ENCODE measurements around the gene SGSM2. TPM values are rescaled to one million over a fixed set of nuclear protein-coding genes. Genes with fewer than 3 reads are reported as not detected.

The SGSM2 gene
- total and polyA plus RNA-seq, 4 donors, result 24.9 to 173 (median 67.8) TPM

GRCh38 chr17:2410951-2411350 lies 73.7 kb downstream of the SGSM2 start:
- H3K27ac ChIP-seq (ENCODE audit: low read depth in 1 of 2, low read length in 2 of 2), result no peak overlapping the region
- no peaks in the 10 kb centered on the region for H3K36me3 ChIP-seq (ENCODE audit: control insufficient read depth in 1 of 2, insufficient read depth in 2 of 2, low read length in 1 of 2)
- no peak overlapping the region for H3K4me3 ChIP-seq (ENCODE audit: low read length in 2 of 2)
- no peaks in the 10 kb centered on the region for H3K27me3 ChIP-seq (ENCODE audit: control insufficient read depth in 1 of 2, insufficient read depth in 2 of 2, low read length in 1 of 2)
- 89 to 91% methylated on average over 7 of the region's 7 CpGs for WGBS, 2 donors
- DNase-seq, result no peak
- intact Hi-C loops (cut with DNase I), result loop anchor here in 1 of 2 donors (10.0 kb wide), 1 partner anchor 76 kb away; the partner anchor contains the start of genes SGSM2 and TSR1
- H3K9me3 ChIP-seq (ENCODE audit: control insufficient read depth, low read length), result no peaks in the 10 kb centered on the region
- no peak for ATAC-seq (ENCODE audit: low FRiP score)
- H3K4me1 ChIP-seq (ENCODE audit: control insufficient read depth in 1 of 2, insufficient read depth in 2 of 2, low read length in 2 of 2), result no peaks in the 10 kb centered on the region

GRCh38 chr17:2412561-2413021 lies 75.3 kb downstream of the SGSM2 start:
- Histone ChIP-seq H3K9me3 (ENCODE audit: control insufficient read depth, low read length) (no peaks in the 10 kb centered on the region), H3K27me3 (ENCODE audit: control insufficient read depth in 1 of 2, insufficient read depth in 2 of 2, low read length in 1 of 2) (no peaks in the 10 kb centered on the region), H3K4me3 (ENCODE audit: low read length in 2 of 2) (no peak overlapping the region), H3K4me1 (ENCODE audit: control insufficient read depth in 1 of 2, insufficient read depth in 2 of 2, low read length in 2 of 2) (no peaks in the 10 kb centered on the region), H3K36me3 (ENCODE audit: control insufficient read depth in 1 of 2, insufficient read depth in 2 of 2, low read length in 1 of 2) (no peaks in the 10 kb centered on the region), H3K27ac (ENCODE audit: low read depth in 1 of 2, low read length in 2 of 2) (peak overlapping the region in 1 of 2 donors; percentile 35)
- 0 to 3% methylated on average over 2 of the region's 2 CpGs for WGBS, 2 donors
- intact Hi-C loops (cut with DNase I), result loop anchor here in 1 of 2 donors (10.0 kb wide), 1 partner anchor 78 kb away; the partner anchor contains the start of genes SGSM2 and TSR1
- DNase-seq (no peak), ATAC-seq (ENCODE audit: low FRiP score) (peak; percentile 79)

DNA sequence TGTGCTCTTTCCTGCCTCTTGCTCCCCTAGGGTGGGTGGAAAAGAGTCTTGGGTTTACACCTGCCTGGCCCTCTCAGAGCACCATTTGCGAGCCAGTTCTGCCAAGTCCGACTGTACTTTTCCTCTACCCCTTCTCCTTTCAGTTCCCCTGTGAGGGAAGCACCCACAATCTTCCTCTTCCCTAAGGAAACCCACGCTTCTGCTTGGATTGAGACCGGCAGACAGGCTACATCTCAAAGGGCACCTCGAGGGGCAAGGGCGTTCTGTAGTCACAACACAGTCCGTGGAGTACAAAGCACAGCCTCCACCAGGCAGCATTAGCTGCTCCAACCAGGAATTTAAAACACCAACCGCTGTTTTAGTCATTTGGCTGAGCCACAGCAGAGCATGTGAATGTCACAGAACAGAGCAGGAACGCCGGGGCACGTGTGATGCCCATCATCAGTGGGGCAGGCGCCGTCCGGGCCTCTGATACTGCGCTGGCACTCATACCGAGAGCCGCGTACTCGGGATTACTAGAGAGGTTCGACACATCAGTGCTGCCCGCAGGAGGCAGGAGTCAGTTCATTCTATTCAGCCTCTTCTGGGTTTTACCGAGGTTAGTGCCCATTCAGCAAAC lies 77.3 kb downstream of the SGSM2 start:
- no peak overlapping the region for H3K27ac ChIP-seq (ENCODE audit: low read depth in 1 of 2, low read length in 2 of 2)
- no peaks in the 10 kb centered on the region for H3K9me3 ChIP-seq (ENCODE audit: control insufficient read depth, low read length)
- no peaks in the 10 kb centered on the region for H3K27me3 ChIP-seq (ENCODE audit: control insufficient read depth in 1 of 2, insufficient read depth in 2 of 2, low read length in 1 of 2)
- ATAC-seq (ENCODE audit: low FRiP score) (no peak), DNase-seq (no peak)
- H3K4me1 ChIP-seq (ENCODE audit: control insufficient read depth in 1 of 2, insufficient read depth in 2 of 2, low read length in 2 of 2), result no peaks in the 10 kb centered on the region
- 89 to 92% methylated on average over 22 of the region's 22 CpGs for WGBS, 2 donors
- H3K36me3 ChIP-seq (ENCODE audit: control insufficient read depth in 1 of 2, insufficient read depth in 2 of 2, low read length in 1 of 2), result peaks cover 0 to 4% of the 10 kb centered on the region in 2 donors
- intact Hi-C loops (cut with DNase I), result loop anchor here in 1 of 2 donors (10.0 kb wide), 1 partner anchor 80 kb away; the partner anchor contains the start of genes SGSM2 and TSR1
- H3K4me3 ChIP-seq (ENCODE audit: low read length in 2 of 2), result no peak overlapping the region

GRCh38 chr17:2415081-2415480 lies 77.8 kb downstream of the SGSM2 start:
- intact Hi-C loops (cut with DNase I), result loop anchor here in 1 of 2 donors (10.0 kb wide), 1 partner anchor 80 kb away; the partner anchor contains the start of genes SGSM2 and TSR1
- 84 to 87% methylated on average over 9 of the region's 9 CpGs for WGBS, 2 donors
- Histone ChIP-seq H3K4me3 (ENCODE audit: low read length in 2 of 2) (no peak overlapping the region), H3K9me3 (ENCODE audit: control insufficient read depth, low read length) (no peaks in the 10 kb centered on the region), H3K4me1 (ENCODE audit: control insufficient read depth in 1 of 2, insufficient read depth in 2 of 2, low read length in 2 of 2) (no peaks in the 10 kb centered on the region), H3K27ac (ENCODE audit: low read depth in 1 of 2, low read length in 2 of 2) (no peak overlapping the region), H3K36me3 (ENCODE audit: control insufficient read depth in 1 of 2, insufficient read depth in 2 of 2, low read length in 1 of 2) (peaks cover 0 to 7% of the 10 kb centered on the region in 2 donors), H3K27me3 (ENCODE audit: control insufficient read depth in 1 of 2, insufficient read depth in 2 of 2, low read length in 1 of 2) (no peaks in the 10 kb centered on the region)
- no peak for ATAC-seq (ENCODE audit: low FRiP score)
- DNase-seq, result no peak

DNA sequence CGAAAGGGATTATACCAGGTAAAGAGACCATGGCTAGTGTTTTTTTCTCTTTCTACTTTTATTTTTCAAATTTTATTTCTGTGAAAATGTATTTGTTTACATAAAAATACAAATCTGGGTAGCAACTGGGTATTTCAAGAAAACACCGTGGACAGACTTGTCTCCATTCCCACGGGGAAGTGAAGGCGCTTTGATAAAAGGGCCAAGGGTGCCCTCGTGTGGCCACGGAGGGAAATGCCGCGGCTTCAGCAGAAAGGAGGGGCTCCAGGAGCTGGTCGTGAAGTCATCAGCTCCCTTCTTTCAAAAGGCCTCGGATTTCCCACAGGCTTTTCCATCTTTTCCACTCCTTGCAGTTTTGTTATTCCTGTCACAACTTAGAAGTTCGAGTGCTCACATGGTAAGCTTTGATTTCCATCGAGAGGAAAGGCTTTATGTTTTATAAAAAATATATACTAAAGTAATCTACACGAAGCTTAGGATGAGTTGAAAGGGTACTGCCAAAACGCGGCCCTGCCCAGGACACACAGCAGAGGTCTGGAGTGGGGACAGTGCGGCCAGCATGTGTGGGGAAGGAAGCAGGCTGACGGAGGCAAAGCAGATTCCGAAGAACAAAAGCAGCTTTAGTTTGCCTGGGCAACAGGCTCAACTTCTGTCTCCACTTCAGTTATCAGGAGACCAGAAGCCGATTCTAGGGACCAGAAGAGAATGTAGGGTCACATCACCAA lies 78.9 kb downstream of the SGSM2 start:
- DNase-seq, result peak; percentile 90 to 97
- H3K4me3 ChIP-seq (ENCODE audit: low read length in 2 of 2), result no peak overlapping the region
- peak; percentile 92 for ATAC-seq (ENCODE audit: low FRiP score)
- no peaks in the 10 kb centered on the region for H3K4me1 ChIP-seq (ENCODE audit: control insufficient read depth in 1 of 2, insufficient read depth in 2 of 2, low read length in 2 of 2)
- no peaks in the 10 kb centered on the region for H3K27me3 ChIP-seq (ENCODE audit: control insufficient read depth in 1 of 2, insufficient read depth in 2 of 2, low read length in 1 of 2)
- intact Hi-C loops (cut with DNase I), result loop anchor here (1.0 to 10.0 kb wide), 2 partner anchors 34 to 81 kb away; partner anchors contain the start of genes SGSM2 (in 1 of the 2) and TSR1 (in 1 of the 2)
- peak overlapping the region in 1 of 2 donors; percentile 21 for H3K27ac ChIP-seq (ENCODE audit: low read depth in 1 of 2, low read length in 2 of 2)
- 18 to 19% methylated on average over 19 of the region's 19 CpGs for WGBS, 2 donors
- peaks cover 0 to 7% of the 10 kb centered on the region in 2 donors for H3K36me3 ChIP-seq (ENCODE audit: control insufficient read depth in 1 of 2, insufficient read depth in 2 of 2, low read length in 1 of 2)
- H3K9me3 ChIP-seq (ENCODE audit: control insufficient read depth, low read length), result no peaks in the 10 kb centered on the region

GRCh38 chr17:2418572-2418971 lies 81.3 kb downstream of the SGSM2 start:
- Histone ChIP-seq H3K9me3 (ENCODE audit: control insufficient read depth, low read length) (no peaks in the 10 kb centered on the region), H3K4me1 (ENCODE audit: control insufficient read depth in 1 of 2, insufficient read depth in 2 of 2, low read length in 2 of 2) (no peaks in the 10 kb centered on the region), H3K4me3 (ENCODE audit: low read length in 2 of 2) (no peak overlapping the region), H3K27me3 (ENCODE audit: control insufficient read depth in 1 of 2, insufficient read depth in 2 of 2, low read length in 1 of 2) (no peaks in the 10 kb centered on the region), H3K36me3 (ENCODE audit: control insufficient read depth in 1 of 2, insufficient read depth in 2 of 2, low read length in 1 of 2) (peaks cover 0 to 7% of the 10 kb centered on the region in 2 donors), H3K27ac (ENCODE audit: low read depth in 1 of 2, low read length in 2 of 2) (no peak overlapping the region)
- DNase-seq, result no peak
- intact Hi-C loops (cut with DNase I), result loop anchor here in 1 of 2 donors (10.0 kb wide), 1 partner anchor 84 kb away; the partner anchor contains the start of genes SGSM2 and TSR1
- no peak for ATAC-seq (ENCODE audit: low FRiP score)
- WGBS, 2 donors, result 57 to 61% methylated on average over 7 of the region's 7 CpGs

DNA sequence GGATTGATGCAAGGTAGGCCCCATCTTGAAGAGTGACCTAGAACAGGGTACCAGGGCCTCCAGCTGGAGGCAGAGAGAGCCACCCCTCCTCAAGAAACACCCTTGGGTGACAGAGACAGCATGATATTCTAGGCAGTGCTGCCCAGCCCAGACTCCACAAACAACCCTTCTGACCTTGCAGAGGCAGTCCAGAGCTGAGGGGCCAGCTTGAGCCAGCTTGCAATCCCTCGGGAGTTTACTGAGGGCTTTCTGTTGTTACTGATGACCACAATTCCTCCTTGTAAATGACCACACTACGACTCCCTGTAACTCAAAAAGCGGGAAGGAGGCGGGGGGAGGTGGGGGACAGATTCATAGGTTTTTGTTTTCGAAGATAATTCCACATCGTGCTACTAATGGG lies 82.2 kb downstream of the SGSM2 start:
- no peaks in the 10 kb centered on the region for H3K9me3 ChIP-seq (ENCODE audit: control insufficient read depth, low read length)
- WGBS, 2 donors, result 78 to 81% methylated on average over 6 of the region's 6 CpGs
- H3K4me3 ChIP-seq (ENCODE audit: low read length in 2 of 2), result no peak overlapping the region
- no peak for DNase-seq
- no peaks in the 10 kb centered on the region for H3K4me1 ChIP-seq (ENCODE audit: control insufficient read depth in 1 of 2, insufficient read depth in 2 of 2, low read length in 2 of 2)
- no peaks in the 10 kb centered on the region for H3K27me3 ChIP-seq (ENCODE audit: control insufficient read depth in 1 of 2, insufficient read depth in 2 of 2, low read length in 1 of 2)
- H3K36me3 ChIP-seq (ENCODE audit: control insufficient read depth in 1 of 2, insufficient read depth in 2 of 2, low read length in 1 of 2), result peaks cover 0 to 7% of the 10 kb centered on the region in 2 donors
- intact Hi-C loops (cut with DNase I), result loop anchor here in 1 of 2 donors (10.0 kb wide), 1 partner anchor 85 kb away; the partner anchor contains the start of genes SGSM2 and TSR1
- ATAC-seq (ENCODE audit: low FRiP score), result no peak
- no peak overlapping the region for H3K27ac ChIP-seq (ENCODE audit: low read depth in 1 of 2, low read length in 2 of 2)

DNA sequence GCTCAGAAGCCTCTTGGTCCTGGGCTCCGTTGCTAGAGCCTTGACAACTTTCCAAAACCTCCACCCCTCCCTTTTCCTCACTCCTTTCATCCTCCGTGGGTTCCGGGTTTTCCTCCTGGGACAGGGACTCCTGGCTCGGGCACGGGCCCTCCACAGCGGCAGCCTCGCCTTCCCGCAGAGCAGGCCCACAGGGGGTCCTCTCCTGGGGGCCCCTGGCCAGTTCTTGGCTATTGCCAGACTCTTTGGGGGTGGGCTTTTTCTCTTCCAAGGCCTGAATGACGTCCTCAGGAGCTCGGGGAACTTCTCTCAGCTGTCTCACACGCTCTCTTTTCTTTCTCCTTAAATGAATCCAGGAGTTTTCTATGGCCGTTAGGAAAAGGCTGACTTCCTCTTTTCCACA lies 82.9 kb downstream of the SGSM2 start:
- WGBS, 2 donors, result 65 to 68% methylated on average over 12 of the region's 12 CpGs
- ATAC-seq (ENCODE audit: low FRiP score) (no peak), DNase-seq (no peak)
- no peaks in the 10 kb centered on the region for H3K9me3 ChIP-seq (ENCODE audit: control insufficient read depth, low read length)
- no peak overlapping the region for H3K4me3 ChIP-seq (ENCODE audit: low read length in 2 of 2)
- intact Hi-C loops (cut with DNase I), result no loop called here
- peaks cover 0 to 7% of the 10 kb centered on the region in 2 donors for H3K36me3 ChIP-seq (ENCODE audit: control insufficient read depth in 1 of 2, insufficient read depth in 2 of 2, low read length in 1 of 2)
- H3K4me1 ChIP-seq (ENCODE audit: control insufficient read depth in 1 of 2, insufficient read depth in 2 of 2, low read length in 2 of 2), result no peaks in the 10 kb centered on the region
- H3K27ac ChIP-seq (ENCODE audit: low read depth in 1 of 2, low read length in 2 of 2), result no peak overlapping the region
- H3K27me3 ChIP-seq (ENCODE audit: control insufficient read depth in 1 of 2, insufficient read depth in 2 of 2, low read length in 1 of 2), result no peaks in the 10 kb centered on the region

Data from aorta (tissue), 5 donors.